Measurements from ENCODE around the gene CNR1. TPM values are rescaled to one million over a fixed set of nuclear protein-coding genes. Genes with fewer than 3 reads are reported as not detected.

Gene CNR1
- total RNA-seq, 2 experiments from 2014 or later, result not detected

DNA sequence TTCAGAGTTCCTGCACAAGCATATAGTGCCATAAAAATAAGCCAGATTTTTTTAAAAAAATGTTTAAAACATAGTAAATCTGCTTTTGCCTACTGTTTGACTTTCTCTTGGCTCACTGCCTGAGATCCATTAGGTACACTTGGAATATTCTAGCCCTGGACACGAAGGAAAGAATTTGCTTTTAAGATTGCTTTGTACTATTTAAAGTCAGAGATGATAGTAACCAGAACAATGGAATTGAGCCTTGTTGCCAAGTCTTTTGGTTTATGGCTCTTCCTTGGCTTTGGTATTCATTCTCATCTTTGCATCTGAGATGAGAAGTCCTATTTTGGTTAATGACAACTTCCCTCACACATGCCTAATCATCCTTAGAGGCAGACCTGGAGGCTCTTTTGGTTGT lies 32.4 kb downstream of the CNR1 start:
- H3K27ac Mint-ChIP-seq, result no peak overlapping the region
- ATAC-seq (no peak), DNase-seq (no peak)
- no peaks in the 10 kb centered on the region for H3K4me1 Mint-ChIP-seq
- no peaks in the 10 kb centered on the region for H3K9me3 Mint-ChIP-seq (ENCODE audit: low read depth)
- H3K4me3 Mint-ChIP-seq, result no peak overlapping the region
- peaks cover 17% of the 10 kb centered on the region for H3K27me3 Mint-ChIP-seq
- H3K36me3 Mint-ChIP-seq, result no peaks in the 10 kb centered on the region
- CTCF ChIA-PET, result no interaction called here

- Mint-ChIP-seq H3K4me3 (no peak overlapping the region), H3K27me3 (no peaks in the 10 kb centered on the region), H3K4me1 (no peaks in the 10 kb centered on the region), H3K36me3 (no peaks in the 10 kb centered on the region), H3K27ac (no peak overlapping the region), H3K9me3 (ENCODE audit: low read depth) (peaks cover 5% of the 10 kb centered on the region)
- no peak for DNase-seq
- CTCF ChIA-PET, result no interaction called here
- ATAC-seq, result no peak
These were observed 41.1 kb downstream of the CNR1 start for GRCh38 chr6:88124925-88125557.

DNA sequence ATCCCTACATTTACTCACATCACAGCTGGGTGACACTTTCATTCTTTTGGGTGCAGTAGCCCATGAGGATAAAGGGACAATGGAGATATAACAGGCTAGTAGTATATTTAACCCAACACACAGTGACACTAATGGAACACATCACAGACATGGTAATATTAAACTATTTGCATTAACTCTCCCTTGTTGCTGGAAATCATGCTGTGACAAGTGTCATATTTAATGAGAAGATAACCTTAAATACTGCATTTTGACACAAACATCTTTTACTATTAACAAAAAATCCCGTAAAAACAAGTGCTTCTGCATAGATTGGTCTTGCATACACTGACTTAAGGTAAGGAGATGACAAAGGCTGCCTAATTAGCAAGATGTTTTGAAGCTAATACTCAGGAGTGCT lies 45.5 kb downstream of the CNR1 start:
- Mint-ChIP-seq H3K4me1 (no peaks in the 10 kb centered on the region), H3K9me3 (ENCODE audit: low read depth) (peaks cover 5% of the 10 kb centered on the region), H3K4me3 (no peak overlapping the region), H3K27ac (no peak overlapping the region), H3K27me3 (no peaks in the 10 kb centered on the region), H3K36me3 (no peaks in the 10 kb centered on the region)
- ATAC-seq (no peak), DNase-seq (no peak)
- CTCF ChIA-PET, result interaction anchor here (0.9 kb wide), 1 partner anchor 38 kb away, joined by 3 read pairs; no protein-coding TSS in a partner anchor

DNA sequence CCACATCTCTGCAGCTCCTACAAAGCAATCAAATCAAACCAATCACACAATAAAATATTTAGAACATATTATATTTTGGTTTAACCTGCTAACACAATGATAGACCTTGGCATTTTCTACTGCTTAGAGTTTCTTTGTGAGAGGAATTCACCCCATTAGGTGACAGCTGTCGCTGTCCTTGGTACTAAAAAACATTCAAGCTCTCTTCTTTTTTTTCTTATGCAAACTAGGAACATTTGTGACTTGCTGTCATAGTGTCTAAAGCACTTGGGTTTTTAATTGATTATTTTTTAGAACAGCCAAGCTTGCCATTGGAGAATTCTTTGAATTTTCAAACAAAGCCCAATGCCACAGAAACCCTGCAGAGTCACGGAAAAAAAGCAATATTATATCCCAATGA lies 46.4 kb downstream of the CNR1 start:
- CTCF ChIA-PET, result interaction anchor here (0.9 kb wide), 1 partner anchor 39 kb away, joined by 3 read pairs; no protein-coding TSS in a partner anchor
- Mint-ChIP-seq H3K9me3 (ENCODE audit: low read depth) (no peaks in the 10 kb centered on the region), H3K36me3 (no peaks in the 10 kb centered on the region), H3K4me3 (no peak overlapping the region), H3K4me1 (no peaks in the 10 kb centered on the region), H3K27ac (no peak overlapping the region), H3K27me3 (no peaks in the 10 kb centered on the region)
- DNase-seq, result no peak
- ATAC-seq, result no peak

DNA sequence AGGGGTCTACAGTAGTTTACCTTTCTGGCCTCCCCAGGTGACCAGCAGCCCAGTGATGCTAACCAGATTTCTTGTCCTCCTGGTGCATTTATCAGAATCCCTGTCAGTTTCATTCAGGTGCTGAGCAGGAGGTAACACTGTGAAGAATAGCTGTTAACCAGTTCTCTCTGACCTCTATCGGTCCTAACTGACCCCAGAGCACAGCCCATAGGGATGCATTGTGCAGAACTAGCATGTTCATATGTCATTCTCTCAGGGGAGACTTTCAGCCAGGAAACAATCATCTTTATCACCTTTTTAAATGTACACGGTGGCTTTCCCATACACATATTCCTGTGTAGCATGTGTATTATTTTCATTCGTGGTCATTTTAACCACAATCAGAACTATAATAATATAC lies 49.9 kb downstream of the CNR1 start:
- Mint-ChIP-seq H3K27ac (no peak overlapping the region), H3K4me3 (no peak overlapping the region), H3K27me3 (no peaks in the 10 kb centered on the region), H3K9me3 (ENCODE audit: low read depth) (no peaks in the 10 kb centered on the region), H3K36me3 (no peaks in the 10 kb centered on the region), H3K4me1 (no peaks in the 10 kb centered on the region)
- ATAC-seq (no peak), DNase-seq (no peak)
- CTCF ChIA-PET, result interaction anchor here (1.4 kb wide), 1 partner anchor 9 kb away, joined by 3 read pairs; no protein-coding TSS in a partner anchor

DNA sequence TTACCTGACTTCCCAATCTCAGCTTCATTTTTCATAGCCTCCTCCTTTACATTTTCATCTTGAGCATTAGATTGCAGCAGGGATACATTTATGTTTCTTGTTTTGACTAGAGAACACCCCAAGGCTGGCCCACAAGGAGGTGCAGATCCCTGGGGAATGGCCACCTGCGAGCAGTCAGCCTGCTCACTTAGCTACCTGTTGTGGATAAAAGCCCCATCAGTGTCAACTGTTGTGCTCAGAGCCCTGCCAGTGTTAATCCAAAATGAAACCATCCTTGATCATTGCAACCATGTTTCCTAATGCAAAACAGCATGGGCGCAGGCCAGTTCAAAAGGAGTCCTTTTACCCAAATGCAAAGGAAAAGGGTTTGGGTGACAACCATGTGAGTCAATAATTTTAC lies 50.8 kb downstream of the CNR1 start:
- H3K4me3 Mint-ChIP-seq, result no peak overlapping the region
- no peaks in the 10 kb centered on the region for H3K36me3 Mint-ChIP-seq
- CTCF ChIA-PET, result interaction anchor here (0.8 kb wide), 1 partner anchor 9 kb away, joined by 3 read pairs; no protein-coding TSS in a partner anchor
- H3K4me1 Mint-ChIP-seq, result no peaks in the 10 kb centered on the region
- no peaks in the 10 kb centered on the region for H3K27me3 Mint-ChIP-seq
- H3K27ac Mint-ChIP-seq, result no peak overlapping the region
- ATAC-seq (no peak), DNase-seq (no peak)
- H3K9me3 Mint-ChIP-seq (ENCODE audit: low read depth), result no peaks in the 10 kb centered on the region

- CTCF ChIA-PET, result interaction anchor here (0.8 kb wide), 1 partner anchor 9 kb away, joined by 3 read pairs; no protein-coding TSS in a partner anchor
- ATAC-seq, result no peak
These were observed 51.3 kb downstream of the CNR1 start for GRCh38 chr6:88114838-88115237.

DNA sequence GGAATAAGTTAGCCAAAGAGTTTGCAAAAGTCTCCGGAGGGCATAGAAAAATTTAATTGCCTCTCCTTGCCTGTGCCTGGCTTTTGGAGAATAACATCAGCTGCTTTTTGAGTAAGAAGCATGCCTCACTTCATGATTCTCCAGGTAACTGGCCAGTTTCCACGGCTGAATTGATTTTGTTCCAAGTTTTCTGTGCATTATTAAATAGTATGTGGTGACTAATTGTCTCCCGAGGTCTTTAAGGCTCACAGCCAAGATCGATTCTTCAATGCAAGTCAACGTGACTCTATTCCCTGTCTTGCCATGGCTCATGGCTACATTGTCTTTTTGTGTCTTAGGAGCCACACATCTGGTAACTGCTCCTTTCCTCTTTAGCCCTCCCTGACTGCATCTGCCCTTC lies 54.2 kb downstream of the CNR1 start:
- Mint-ChIP-seq H3K36me3 (no peaks in the 10 kb centered on the region), H3K27me3 (no peaks in the 10 kb centered on the region), H3K4me3 (no peak overlapping the region), H3K9me3 (ENCODE audit: low read depth) (no peaks in the 10 kb centered on the region), H3K4me1 (no peaks in the 10 kb centered on the region), H3K27ac (no peak overlapping the region)
- CTCF ChIA-PET, result no interaction called here
- ATAC-seq (no peak), DNase-seq (no peak)

More at GRCh38 chr6:88114838-88115237, 51.3 kb downstream of the CNR1 start:
- Mint-ChIP-seq H3K4me1 (no peaks in the 10 kb centered on the region), H3K27ac (no peak overlapping the region), H3K9me3 (ENCODE audit: low read depth) (no peaks in the 10 kb centered on the region), H3K27me3 (no peaks in the 10 kb centered on the region), H3K36me3 (no peaks in the 10 kb centered on the region), H3K4me3 (no peak overlapping the region)
- no peak for DNase-seq

GRCh38 chr6:88107241-88107640 lies 58.9 kb downstream of the CNR1 start:
- Mint-ChIP-seq H3K27me3 (no peaks in the 10 kb centered on the region), H3K4me1 (no peaks in the 10 kb centered on the region), H3K4me3 (no peak overlapping the region), H3K27ac (no peak overlapping the region), H3K36me3 (no peaks in the 10 kb centered on the region), H3K9me3 (ENCODE audit: low read depth) (no peaks in the 10 kb centered on the region)
- DNase-seq (no peak), ATAC-seq (no peak)
- CTCF ChIA-PET, result interaction anchor here (1.6 kb wide), 1 partner anchor 10 kb away, joined by 3 read pairs; no protein-coding TSS in a partner anchor

DNA sequence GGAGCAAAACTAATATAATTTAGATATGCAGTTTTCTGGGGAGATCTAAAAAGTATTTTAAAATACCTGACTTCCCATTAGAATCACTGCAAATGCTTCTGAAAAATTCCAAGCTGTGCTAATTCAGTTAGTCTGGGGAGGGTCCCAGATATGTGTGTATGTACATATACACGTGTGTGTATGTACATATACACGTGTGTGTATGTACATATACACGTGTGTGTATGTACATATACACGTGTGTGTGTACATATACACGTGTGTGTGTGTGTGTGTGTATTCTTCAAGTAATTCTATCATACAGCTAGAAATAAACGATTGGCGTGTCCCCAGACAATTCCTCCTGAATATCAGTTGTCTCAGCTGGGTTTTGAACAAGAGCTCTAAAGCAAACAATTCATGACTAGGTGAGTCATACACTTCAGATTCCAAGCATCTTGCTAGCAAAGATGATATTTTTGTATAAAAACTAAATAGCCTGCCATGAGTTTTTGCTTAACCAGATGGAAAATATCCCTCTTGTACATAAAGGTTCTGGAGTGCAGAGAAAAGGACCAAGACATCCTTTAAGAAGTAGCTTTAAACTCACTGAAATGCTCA lies 60.3 kb downstream of the CNR1 start:
- no peaks in the 10 kb centered on the region for H3K9me3 Mint-ChIP-seq (ENCODE audit: low read depth)
- H3K27me3 Mint-ChIP-seq, result no peaks in the 10 kb centered on the region
- no peak for ATAC-seq
- CTCF ChIA-PET, result interaction anchor here (1.1 kb wide), 1 partner anchor 9 kb away, joined by 3 read pairs; no protein-coding TSS in a partner anchor
- no peak overlapping the region for H3K27ac Mint-ChIP-seq
- no peaks in the 10 kb centered on the region for H3K4me1 Mint-ChIP-seq
- no peak for DNase-seq
- no peaks in the 10 kb centered on the region for H3K36me3 Mint-ChIP-seq
- H3K4me3 Mint-ChIP-seq, result no peak overlapping the region

Other genes starting within 250 kb of the CNR1 start
- not detected for gene SPACA1, start 118.5 kb downstream of the CNR1 start, total RNA-seq